OCI-LY1 (cell line): ENCODE results near the gene PYROXD2.

ENCODE experiments used
- H2AFZ ChIP-seq: fragments of 200-600 bp; sonication (generic), shearing (Covaris generic); 2 replicates; pipeline ENCODE4 v1.6.0; 2014; ENCODE audit warnings: antibody characterized with exemption, mild to moderate bottlenecking, low read length
- H3F3A ChIP-seq: fragments of 200-600 bp; sonication (generic), shearing (Covaris generic); 2 replicates; pipeline ENCODE4 v1.6.0; 2014; ENCODE audit warnings: mild to moderate bottlenecking, antibody characterized with exemption, low read length, moderate library complexity; ENCODE audit not compliant: insufficient read depth
- H3K27ac ChIP-seq: fragments of 200-600 bp; sonication (generic); 2 replicates; pipeline ENCODE4 v1.5.1; 2014; ENCODE audit warnings: low read length, mixed run types, mild to moderate bottlenecking, low read depth; ENCODE audit not compliant: poor library complexity, severe bottlenecking
- H3K27me3 ChIP-seq: fragments of 200-600 bp; sonication (generic); 2 replicates; pipeline ENCODE4 v1.6.0; 2014; ENCODE audit warnings: antibody characterized with exemption, mild to moderate bottlenecking, low read length, moderate library complexity; ENCODE audit not compliant: insufficient read depth
- H3K36me3 ChIP-seq: fragments of 200-600 bp; sonication (generic); 2 replicates; pipeline ENCODE4 v1.6.1; 2014; ENCODE audit warnings: mild to moderate bottlenecking, antibody characterized with exemption, low read length, moderate library complexity, mixed read lengths; ENCODE audit not compliant: insufficient read depth
- H3K4me1 ChIP-seq: fragments of 200-600 bp; sonication (generic); 2 replicates; pipeline ENCODE4 v1.5.1; 2014; ENCODE audit warnings: mild to moderate bottlenecking, low read length, moderate library complexity; ENCODE audit not compliant: insufficient read depth, severe bottlenecking
- H3K4me2 ChIP-seq: fragments of 200-600 bp; sonication (generic), shearing (Covaris generic); 2 replicates; pipeline ENCODE4 v1.6.1; 2014; ENCODE audit warnings: low read length
- H3K4me3 ChIP-seq: fragments of 200-600 bp; sonication (generic); 2 replicates; pipeline ENCODE4 v1.5.1; 2014; ENCODE audit warnings: low read length, low read depth, mild to moderate bottlenecking, mixed read lengths; ENCODE audit not compliant: poor library complexity, severe bottlenecking
- H3K79me2 ChIP-seq: fragments of 200-600 bp; shearing (Covaris generic); 2 replicates; pipeline ENCODE4 v1.6.1; 2016; ENCODE audit warnings: mixed run types, low read length, mixed read lengths; ENCODE audit not compliant: insufficient read depth
- H3K9ac ChIP-seq: fragments of 200-600 bp; sonication (generic), shearing (Covaris generic); 2 replicates; pipeline ENCODE4 v1.6.1; 2014; ENCODE audit warnings: mild to moderate bottlenecking, low read length, mixed read lengths
- H3K9me2 ChIP-seq: fragments of 200-600 bp; sonication (generic), shearing (Covaris generic); 2 replicates; pipeline ENCODE4 v1.6.1; 2014; ENCODE audit warnings: low read depth, mild to moderate bottlenecking, low read length, mixed read lengths
- H3K9me3 ChIP-seq: fragments of 200-600 bp; shearing (Covaris generic); 2 replicates; pipeline ENCODE4 v1.6.1; 2014; ENCODE audit warnings: low read length, mixed read lengths
- H4K20me1 ChIP-seq: fragments of 200-600 bp; sonication (generic), shearing (Covaris generic); 2 replicates; pipeline ENCODE4 v1.6.0; 2016; ENCODE audit warnings: mild to moderate bottlenecking, low read length; ENCODE audit not compliant: insufficient read depth
- EZH2 ChIP-seq: fragments of 200-600 bp; sonication (generic), shearing (Covaris generic); IDR thresholded peaks from 2 replicates; pipeline ENCODE4 v1.8.0; 2017; ENCODE audit warnings: borderline replicate concordance, mixed run types, mild to moderate bottlenecking, antibody characterized with exemption, low read length, moderate library complexity, mixed read lengths
- TF ChIP-seq, protein P1 (sequence below): fragments of 200-600 bp; sonication (generic), shearing (Covaris generic); IDR thresholded peaks from 2 replicates; pipeline ENCODE4 v1.5.1; 2017; ENCODE audit warnings: mild to moderate bottlenecking, antibody characterized with exemption, low read length, moderate library complexity, mixed read lengths

Gene PYROXD2

DNA sequence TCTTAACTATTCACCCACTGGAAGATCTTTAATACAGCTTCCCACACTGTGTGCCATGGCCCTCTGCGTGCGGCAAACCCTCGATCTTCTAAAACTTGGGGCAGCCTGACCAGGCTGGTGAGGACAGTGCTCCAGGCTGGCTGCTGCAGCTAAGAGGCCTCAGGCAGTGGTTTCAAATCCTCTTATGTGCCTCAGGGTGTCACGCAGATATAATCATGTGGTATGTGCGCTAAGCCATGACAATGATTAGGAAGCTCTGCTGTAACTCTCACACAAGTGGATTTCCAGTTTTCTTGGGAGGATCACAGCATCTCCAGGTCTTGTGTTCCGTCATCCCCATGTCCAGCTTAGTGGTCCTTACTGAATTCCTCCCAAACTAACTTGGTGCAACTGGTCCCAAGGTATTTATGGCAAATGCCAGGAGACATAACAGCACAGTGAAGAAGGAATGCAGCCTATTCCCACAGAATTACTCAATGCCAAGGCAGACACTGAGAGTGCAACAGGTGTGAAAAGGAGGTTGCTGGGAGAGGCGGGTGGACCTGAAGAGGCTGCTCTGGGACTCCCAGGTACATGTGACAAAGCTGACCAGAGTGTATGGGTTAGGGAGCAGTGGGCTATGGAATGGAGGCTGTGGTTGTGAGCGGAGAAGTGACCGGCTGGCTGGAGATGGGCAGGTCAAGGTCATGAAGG, 29.5 kb upstream of the PYROXD2 start:
- no peaks in the 10 kb centered on the region for H3K9me2 ChIP-seq
- H3K9ac ChIP-seq: no peak overlapping the region
- H3K4me3 ChIP-seq: no peak overlapping the region
- H3K79me2 ChIP-seq: no peaks in the 10 kb centered on the region
- no peaks in the 10 kb centered on the region for H4K20me1 ChIP-seq
- no peaks in the 10 kb centered on the region for H3F3A ChIP-seq
- H3K9me3 ChIP-seq: no peaks in the 10 kb centered on the region
- TF ChIP-seq EZH2: no peak
- TF ChIP-seq, protein P1, sequence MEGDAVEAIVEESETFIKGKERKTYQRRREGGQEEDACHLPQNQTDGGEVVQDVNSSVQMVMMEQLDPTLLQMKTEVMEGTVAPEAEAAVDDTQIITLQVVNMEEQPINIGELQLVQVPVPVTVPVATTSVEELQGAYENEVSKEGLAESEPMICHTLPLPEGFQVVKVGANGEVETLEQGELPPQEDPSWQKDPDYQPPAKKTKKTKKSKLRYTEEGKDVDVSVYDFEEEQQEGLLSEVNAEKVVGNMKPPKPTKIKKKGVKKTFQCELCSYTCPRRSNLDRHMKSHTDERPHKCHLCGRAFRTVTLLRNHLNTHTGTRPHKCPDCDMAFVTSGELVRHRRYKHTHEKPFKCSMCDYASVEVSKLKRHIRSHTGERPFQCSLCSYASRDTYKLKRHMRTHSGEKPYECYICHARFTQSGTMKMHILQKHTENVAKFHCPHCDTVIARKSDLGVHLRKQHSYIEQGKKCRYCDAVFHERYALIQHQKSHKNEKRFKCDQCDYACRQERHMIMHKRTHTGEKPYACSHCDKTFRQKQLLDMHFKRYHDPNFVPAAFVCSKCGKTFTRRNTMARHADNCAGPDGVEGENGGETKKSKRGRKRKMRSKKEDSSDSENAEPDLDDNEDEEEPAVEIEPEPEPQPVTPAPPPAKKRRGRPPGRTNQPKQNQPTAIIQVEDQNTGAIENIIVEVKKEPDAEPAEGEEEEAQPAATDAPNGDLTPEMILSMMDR: no peak
- H2AFZ ChIP-seq: no peak overlapping the region
- H3K4me1 ChIP-seq: peaks cover 12% of the 10 kb centered on the region
- no peak overlapping the region for H3K4me2 ChIP-seq
- peaks cover 52% of the 10 kb centered on the region for H3K36me3 ChIP-seq
- no peak overlapping the region for H3K27ac ChIP-seq
- H3K27me3 ChIP-seq: no peaks in the 10 kb centered on the region

DNA sequence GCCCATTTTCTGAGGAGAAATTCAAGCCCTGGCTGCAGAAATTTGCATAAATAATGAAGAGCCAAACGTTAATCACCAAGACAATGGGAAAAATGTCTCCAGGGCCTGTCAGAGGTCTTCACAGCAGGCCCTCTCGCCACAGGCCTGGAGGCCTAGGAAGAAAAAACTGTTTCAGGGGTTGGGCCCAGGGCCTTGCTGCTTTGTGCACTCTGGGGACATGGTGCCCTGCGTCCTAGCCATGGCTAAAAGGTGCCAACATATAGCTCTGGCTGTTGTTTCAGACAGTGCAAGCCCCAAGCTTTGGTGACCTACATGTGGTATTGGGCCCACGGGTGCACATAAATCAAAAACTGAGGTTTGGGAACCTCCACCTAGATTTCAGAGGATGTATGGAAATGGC, 23.7 kb upstream of the PYROXD2 start:
- TF ChIP-seq, protein P1: no peak
- H3K27ac ChIP-seq: no peak overlapping the region
- no peaks in the 10 kb centered on the region for H4K20me1 ChIP-seq
- no peaks in the 10 kb centered on the region for H3K79me2 ChIP-seq
- no peaks in the 10 kb centered on the region for H3K9me3 ChIP-seq
- no peak overlapping the region for H3K4me3 ChIP-seq
- H3K9ac ChIP-seq: no peak overlapping the region
- no peaks in the 10 kb centered on the region for H3K27me3 ChIP-seq
- H3K9me2 ChIP-seq: no peaks in the 10 kb centered on the region
- H3F3A ChIP-seq: no peaks in the 10 kb centered on the region
- no peak overlapping the region for H2AFZ ChIP-seq
- peaks cover 67% of the 10 kb centered on the region for H3K36me3 ChIP-seq
- H3K4me1 ChIP-seq: no peaks in the 10 kb centered on the region
- no peak overlapping the region for H3K4me2 ChIP-seq

DNA sequence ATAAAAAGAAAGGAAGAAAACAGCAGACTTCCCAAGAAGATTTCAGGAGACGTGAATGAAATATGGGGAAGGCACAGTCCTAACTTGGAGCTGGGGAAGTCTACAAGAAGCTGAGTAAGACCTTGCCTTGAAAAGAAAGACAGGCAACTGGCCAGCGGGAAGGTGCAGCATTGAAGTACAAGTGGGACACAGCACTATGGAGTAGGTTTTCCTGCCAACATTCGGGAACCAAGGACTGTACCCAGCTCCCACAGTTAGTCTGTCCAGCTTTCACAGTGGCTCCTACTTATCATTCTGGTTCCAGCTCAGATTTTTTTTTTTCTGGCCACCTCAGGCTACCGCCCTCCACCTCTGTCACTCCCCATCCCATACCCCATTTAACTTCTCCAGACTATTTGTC, 21.7 kb upstream of the PYROXD2 start:
- peaks cover 70% of the 10 kb centered on the region for H3K36me3 ChIP-seq
- no peaks in the 10 kb centered on the region for H3K9me2 ChIP-seq
- H3K9me3 ChIP-seq: no peaks in the 10 kb centered on the region
- no peaks in the 10 kb centered on the region for H3K27me3 ChIP-seq
- no peaks in the 10 kb centered on the region for H3F3A ChIP-seq
- no peak overlapping the region for H2AFZ ChIP-seq
- no peak overlapping the region for H3K4me2 ChIP-seq
- no peak overlapping the region for H3K9ac ChIP-seq
- H3K27ac ChIP-seq: no peak overlapping the region
- no peaks in the 10 kb centered on the region for H4K20me1 ChIP-seq
- TF ChIP-seq, protein P1: no peak
- TF ChIP-seq EZH2: no peak
- no peak overlapping the region for H3K4me3 ChIP-seq
- no peaks in the 10 kb centered on the region for H3K79me2 ChIP-seq
- H3K4me1 ChIP-seq: no peaks in the 10 kb centered on the region
